Measurements from ENCODE around the gene CASP2.

CASP2 gene

DNA sequence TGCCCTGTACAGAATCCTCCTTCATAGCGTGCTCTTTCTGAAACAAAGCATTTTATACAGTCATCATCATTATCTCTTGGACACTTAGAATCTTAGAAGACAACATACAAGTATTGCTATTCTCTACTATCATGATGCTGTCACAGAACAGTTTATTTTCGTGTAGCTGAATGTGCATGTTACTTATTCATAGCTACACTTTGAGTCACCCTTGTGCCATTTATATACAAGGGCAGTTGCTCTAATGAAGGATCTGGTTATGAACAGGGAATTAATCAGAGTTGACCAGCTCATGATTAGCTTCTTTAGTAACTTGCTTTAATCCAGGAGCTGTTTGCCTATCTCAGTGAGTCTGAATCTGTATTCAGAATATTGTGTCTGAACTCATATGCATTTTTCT, 11.2 kb downstream of the CASP2 start:
- no peak for DNase-seq

DNA sequence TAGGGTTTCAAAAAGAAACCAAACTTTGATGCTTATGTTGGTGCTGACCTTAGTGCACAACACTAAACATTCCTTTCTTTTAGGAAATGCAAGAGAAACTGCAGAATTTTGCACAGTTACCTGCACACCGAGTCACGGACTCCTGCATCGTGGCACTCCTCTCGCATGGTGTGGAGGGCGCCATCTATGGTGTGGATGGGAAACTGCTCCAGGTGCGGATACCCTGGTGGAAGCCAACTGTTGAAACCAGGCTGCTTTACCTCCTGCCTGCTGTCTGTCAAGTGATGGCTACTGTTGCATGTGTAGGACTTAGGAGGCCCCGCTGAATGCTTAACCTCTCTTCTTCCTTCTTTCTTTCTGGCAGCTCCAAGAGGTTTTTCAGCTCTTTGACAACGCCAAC, 11.7 kb downstream of the CASP2 start:
- no peak for DNase-seq

DNA sequence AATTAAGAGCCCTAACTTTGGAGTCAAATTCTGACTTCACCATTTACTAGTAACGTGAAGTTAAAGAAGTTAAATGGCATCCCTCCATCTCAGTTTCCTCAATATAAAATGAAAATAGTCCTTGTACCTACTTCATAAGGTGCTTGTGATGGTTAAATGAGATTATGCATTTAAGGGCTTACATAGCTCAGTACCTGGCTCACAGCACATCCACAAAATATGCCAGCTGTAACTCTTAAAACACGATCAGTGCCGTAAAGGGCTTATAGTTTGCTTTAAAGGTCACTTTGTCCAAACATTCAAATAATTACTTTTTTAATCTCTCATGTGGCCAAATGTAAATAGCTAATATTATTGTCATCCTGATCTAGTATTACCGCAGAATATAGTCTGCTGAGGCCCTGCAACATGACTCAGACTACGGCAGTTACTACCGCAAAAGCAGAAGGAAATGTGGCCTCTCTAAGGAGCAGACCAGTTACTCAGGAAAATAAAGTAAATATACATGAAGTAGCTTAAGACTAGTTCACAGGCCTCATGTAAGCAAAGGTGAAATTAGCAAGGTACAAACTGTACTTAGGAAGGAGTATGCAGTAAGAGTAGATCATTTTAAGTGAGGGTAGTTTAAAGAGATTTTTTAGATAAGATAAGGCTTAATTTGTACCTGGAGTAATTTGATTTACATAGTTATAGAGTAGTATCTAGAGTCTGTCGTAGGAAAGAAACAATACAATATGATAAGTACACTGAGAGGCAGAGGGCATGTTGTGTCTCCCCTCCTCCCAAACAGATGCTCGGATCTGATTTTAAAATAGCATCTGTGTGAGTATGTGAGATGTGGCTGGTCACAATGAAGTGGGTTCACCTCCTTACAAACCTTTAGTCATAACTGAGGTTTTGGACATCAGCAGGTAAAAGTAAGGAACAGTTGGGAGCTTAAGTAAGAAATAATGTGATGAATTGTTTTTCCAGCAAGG, 13.1 kb downstream of the CASP2 start:
- DNase-seq: no peak

DNA sequence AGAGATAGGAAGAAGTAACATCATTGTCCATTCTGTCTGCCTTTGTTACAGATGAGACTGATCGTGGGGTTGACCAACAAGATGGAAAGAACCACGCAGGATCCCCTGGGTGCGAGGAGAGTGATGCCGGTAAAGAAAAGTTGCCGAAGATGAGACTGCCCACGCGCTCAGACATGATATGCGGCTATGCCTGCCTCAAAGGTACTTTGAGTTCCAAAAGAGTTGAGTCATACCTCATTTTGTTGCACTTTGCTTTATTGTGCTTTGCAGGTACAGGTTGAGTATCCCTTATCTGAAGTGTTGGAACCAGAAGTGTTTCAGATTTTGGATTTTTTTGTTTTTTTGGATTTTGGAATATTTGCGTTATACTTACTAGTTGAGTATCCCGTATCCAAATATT, 15.6 kb downstream of the CASP2 start:
- no peak for DNase-seq

DNA sequence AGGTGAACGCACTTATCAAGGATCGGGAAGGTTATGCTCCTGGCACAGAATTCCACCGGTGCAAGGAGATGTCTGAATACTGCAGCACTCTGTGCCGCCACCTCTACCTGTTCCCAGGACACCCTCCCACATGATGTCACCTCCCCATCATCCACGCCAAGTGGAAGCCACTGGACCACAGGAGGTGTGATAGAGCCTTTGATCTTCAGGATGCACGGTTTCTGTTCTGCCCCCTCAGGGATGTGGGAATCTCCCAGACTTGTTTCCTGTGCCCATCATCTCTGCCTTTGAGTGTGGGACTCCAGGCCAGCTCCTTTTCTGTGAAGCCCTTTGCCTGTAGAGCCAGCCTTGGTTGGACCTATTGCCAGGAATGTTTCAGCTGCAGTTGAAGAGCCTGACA, 16.8 kb downstream of the CASP2 start:
- DNase-seq: no peak

DNA sequence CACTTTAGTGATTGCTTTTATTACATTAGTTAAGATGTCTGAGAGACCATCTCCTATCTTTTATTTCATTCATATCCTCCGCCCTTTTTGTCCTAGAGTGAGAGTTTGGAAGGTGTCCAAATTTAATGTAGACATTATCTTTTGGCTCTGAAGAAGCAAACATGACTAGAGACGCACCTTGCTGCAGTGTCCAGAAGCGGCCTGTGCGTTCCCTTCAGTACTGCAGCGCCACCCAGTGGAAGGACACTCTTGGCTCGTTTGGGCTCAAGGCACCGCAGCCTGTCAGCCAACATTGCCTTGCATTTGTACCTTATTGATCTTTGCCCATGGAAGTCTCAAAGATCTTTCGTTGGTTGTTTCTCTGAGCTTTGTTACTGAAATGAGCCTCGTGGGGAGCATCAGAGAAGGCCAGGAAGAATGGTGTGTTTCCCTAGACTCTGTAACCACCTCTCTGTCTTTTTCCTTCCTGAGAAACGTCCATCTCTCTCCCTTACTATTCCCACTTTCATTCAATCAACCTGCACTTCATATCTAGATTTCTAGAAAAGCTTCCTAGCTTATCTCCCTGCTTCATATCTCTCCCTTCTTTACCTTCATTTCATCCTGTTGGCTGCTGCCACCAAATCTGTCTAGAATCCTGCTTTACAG, 17.4 kb downstream of the CASP2 start:
- peak in 1 of 2 experiments; percentile 9 for DNase-seq

DNA sequence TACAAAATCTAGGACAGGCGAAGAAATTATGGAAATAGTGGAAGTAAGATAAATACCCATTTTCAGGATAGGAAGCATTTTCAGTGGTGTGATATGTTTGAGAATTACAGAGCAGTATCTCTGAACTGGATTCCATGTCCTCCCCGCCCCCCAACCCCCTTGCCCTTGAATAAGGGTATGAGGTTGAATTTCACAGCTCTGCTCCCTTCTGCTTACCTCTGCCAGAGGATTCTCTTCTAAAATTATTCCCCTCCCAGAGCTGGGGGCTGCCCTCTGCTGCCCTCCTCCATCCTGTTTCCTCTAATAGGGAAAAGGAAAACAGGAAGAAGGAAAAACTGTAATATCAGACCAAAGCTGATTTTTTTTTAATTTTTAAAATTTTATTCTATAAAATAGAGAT, 20.5 kb downstream of the CASP2 start:
- DNase-seq: no peak

DNA sequence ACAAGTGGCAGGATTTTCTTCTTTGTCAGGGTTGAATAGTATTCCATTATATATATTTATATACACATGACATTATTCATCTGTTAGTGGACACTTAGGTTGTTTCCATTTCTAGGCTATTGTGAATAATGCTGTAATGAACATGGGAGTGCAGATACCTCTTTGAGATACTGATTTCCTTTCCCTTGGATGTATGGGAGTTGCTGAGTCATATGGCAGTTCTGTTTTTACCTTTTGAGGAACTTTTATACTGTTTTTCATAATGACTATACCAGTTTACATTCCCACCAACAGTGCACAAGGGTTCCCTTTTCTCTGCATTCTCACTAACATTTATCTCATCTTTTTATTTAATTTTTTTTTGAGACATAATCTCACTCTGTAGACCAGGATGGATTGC, 26.0 kb downstream of the CASP2 start:
- DNase-seq: no peak

DNA sequence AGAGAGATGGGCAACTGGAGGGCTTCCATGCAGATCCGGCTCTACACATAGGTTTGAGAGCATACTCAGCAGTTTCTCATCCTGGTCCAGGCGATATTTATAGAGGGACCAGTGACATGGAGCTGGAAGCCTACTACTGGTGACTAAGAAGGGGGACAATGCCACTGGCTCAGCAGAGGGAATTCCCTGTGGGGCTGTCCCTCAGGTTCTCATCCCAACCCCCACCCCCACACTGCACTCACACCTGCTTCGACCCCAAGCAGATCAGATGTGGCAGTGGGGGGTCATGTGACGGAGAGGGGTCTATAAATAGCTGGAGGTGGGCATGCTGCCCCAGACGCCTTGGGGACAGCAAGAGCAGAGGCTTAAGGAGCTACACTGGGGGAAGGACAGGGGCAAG, 27.6 kb downstream of the CASP2 start, which contains the start of gene CLCN1:
Gene CLCN1 (plus strand): TSS at position 336 of the 400 bp plus-strand sequence. CDS start 102 bp downstream, outside the sequence.
- no peak for DNase-seq

DNA sequence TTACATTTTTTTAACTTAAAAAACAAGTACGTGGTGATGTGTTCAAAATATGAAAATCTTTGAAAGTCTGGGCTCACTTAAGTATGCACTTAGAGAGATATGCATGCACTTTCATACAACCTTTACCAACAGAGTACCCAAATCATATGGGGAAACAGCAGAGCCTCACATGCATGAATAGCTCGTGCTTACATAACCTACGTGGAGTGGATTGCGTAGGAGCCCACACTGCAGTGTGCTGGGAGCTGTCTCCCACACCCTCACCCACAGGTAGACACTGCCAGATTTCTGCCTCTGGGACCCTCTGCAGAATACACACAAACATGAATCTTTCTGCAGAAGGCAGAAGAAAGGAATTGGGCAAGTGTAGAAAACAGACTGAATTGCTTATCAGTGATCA, 28.3 kb downstream of the CASP2 start:
- DNase-seq: no peak

DNA sequence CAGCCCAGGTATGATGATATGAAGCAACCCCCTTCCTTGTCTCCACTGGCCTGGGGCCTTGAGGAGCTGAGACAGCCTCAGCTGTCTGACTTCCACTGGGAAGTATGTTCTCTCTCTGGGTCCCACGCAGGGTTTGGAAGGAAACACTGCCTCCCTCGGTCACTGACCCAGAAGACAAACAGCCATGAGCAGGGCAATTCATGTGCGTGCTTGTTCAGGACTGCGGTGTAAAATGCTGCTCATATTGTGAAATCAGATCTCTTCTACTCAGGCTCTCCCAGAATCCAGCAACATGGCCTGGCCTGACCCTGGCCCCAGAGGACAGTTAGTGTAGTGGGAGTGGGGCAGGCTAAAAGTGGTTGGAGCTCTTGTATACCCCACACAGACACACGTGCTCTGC, 30.5 kb downstream of the CASP2 start:
- DNase-seq: no peak

DNA sequence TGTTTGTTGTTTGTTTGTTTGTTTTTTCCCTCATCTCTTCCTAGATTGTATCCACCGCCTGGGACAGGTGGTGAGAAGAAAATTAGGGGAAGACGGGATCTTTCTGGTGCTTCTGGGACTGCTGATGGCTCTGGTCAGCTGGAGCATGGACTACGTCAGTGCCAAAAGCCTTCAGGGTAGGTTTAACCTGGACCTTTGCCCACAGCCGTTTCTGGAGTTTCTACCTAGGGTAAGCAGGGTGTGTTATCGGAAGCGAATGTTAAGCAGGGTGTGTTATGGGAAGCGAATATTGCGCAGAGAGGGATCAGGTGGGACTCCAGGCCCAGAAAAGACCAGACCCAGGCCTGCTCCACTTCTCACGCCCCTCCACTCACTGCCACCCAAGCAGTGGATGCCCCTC, 32.5 kb downstream of the CASP2 start:
- no peak for DNase-seq

DNA sequence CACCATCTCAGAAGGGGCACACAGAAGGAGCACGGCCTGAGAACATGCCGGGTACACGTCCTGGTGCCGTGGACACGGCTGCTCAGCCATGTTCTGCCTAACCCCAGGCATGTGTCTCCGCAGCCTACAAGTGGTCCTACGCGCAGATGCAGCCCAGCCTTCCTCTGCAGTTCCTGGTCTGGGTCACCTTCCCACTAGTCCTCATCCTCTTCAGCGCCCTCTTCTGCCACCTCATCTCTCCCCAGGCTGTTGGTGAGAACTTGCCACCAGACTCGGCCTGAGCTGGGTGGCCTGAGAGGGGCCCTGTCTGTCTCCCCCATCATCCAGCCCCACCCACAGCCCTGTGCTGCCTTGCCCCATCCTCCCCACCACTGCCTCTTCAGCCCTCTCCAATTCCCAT, 33.1 kb downstream of the CASP2 start:
- DNase-seq: no peak

DNA sequence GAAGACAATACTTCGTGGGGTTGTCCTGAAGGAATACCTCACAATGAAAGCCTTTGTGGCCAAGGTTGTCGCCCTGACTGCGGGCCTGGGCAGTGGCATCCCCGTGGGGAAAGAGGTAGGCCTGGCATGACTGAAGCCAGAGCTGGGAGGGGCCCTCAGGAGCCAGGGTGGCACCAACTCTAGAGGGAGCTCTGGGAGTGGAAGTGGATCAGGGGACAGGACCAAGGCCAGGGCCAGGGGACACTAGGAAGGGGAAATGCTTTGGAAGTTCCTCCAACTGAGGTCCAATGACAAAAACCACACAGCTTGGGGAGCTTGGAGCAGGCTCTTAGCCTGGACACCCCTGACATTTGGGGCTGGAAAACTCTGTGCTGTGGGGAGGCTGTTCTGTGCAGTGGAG, 33.6 kb downstream of the CASP2 start:
- no peak for DNase-seq

DNA sequence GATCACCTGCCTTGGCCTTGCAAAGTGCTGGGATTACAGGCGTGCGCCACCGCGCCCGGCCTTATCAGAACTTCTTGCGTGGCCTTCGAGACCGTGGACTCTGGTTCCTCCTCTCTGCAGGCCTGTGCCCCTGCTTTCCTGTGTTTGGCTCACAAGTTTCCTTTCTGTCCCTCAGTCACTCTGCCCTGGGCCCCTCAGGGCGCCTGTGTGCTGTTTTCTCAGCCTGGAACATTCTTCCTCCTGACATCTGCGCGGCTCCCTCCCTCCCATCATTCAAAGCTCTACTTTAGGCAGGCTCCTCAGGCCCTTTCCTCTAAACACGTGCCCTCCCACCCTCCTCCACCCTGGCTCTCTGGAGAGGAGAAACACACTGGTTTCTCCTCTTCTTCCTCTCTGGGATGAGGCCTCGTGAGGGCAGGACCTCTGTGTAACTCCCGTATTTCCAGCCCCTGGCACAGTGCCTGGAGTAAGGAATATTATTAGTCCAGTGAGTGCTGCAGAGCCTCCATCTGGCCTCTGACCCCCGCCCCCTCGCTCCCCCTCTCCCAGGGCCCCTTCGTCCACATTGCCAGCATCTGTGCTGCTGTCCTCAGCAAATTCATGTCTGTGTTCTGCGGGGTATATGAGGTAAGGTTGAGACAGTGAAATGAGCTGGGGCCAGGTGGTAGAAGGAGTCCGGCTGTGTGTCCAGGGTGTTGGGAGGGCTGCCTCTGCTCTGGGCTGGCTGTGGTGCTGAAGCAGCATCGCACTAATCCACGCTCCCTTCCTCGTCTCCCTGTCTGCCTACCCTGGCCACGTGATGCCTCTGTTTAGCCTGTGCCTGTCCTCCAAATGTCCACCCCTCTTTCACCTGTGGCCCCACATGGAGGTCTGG, 34.8 kb downstream of the CASP2 start:
- DNase-seq: no peak

DNA sequence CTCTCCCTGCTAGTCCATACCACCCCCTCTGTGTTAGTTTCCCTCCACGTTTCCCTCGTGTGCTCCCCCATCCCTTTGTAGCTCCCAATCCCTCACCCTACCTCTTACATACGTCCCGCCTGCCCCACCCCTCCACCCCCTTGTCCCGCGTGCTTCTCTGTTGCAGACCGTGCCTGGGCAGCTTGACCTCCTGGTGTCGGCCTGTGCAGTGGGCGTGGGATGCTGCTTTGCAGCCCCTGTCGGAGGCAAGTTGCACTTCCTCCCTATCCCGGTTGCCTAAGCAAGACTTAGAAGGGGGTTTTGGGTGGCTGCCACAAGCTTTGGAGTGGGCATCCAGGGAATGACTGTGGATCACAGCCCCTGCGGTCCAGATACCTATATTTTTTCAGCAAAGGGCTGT, 35.5 kb downstream of the CASP2 start:
- no peak for DNase-seq

DNA sequence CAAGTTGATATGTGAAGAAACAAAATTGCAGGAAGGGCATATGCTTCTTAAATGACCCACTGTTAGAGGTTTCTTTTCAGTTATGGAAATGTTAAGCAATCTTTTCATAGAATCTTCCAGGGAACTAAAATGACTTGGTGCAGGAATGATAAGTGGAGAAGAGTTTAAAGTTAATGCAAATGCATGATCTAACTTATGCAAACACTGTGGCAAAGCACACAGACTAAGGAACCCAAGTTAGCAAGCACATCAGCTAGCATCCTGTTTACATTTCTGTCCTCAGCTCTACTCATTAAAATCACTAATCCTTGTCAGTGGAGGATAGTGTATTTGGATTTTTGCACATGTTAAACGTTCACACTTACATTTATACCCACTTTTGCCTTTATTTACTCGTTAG, 37.1 kb downstream of the CASP2 start:
- DNase-seq: no peak

DNA sequence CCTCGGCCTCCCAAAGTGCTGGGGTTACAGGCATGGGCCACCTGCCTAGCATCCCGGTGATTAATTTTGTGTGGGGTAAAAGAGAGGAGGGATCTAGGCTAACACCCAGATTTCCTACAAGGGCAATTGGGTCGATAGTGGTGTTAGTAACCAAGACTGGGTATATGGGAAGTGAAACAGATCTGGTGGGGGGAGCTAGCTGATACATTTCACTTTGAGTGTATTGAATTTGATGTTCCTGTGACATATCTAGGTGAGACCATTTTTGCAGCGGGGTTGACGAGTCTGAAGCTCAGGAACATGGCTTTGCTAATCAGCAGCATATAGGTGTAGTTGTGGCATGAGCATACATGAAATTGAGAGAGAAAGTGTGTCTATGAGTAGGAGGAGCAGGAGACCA, 39.8 kb downstream of the CASP2 start:
- no peak for DNase-seq

DNA sequence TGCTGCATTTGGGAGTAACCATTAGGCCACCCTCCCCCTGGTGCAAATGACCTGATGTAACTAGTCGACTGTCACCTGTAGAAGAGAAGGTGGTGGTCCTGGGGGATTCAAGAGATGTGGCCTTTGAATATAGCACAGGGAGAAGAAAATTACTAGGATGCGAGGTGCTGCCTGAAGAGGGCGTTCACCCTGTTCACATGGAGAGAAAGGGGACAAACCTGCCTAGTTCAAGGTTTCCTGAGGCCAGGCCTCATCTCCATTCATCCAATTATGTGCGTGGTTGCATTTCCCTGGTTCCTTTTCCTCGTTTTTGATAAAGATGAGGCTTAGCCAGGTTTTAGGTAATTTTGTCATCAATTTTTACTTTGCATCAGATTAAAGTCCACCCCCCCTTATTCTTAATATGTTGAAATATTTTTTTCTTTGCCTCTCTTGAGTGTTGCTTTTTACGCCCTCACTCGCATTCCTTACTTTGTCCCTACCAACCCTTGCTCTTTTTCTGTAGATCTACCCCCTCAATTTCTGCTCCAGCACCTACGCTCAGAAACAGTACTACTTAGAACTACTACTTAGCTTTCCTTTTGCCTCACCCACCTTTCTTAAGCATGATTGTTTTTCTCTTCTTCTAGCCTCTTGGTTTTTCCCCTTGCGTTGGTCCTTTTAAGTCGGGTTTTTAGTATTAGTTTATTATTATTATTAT, 41.5 kb downstream of the CASP2 start:
- DNase-seq: no peak

DNA sequence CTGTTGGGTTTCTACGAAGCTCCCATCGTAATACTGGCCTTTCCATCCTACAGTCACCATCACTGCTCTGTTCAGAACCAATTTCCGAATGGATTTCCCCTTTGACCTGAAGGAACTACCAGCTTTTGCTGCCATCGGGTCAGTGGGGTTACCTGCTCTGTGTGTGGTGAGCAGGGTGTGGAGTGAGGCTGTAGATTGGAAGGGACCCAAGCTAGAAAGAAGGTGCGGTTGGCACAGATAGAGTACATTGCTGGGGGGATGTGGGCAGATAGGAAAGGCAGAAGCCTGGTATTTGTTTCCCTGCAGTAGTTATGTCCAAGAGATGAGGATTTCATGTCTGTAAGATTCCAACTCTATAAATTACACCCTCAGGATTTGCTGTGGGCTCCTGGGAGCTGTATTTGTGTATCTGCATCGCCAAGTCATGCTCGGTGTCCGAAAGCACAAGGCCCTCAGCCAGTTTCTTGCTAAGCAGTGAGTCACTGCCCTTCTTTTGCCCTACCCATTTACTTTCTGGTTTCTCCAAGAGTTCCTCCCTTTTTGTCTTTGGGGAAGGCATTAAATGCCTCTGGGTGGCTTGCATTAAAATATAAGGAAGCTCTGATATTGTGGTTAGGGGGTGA, 43.1 kb downstream of the CASP2 start:
- DNase-seq: no peak

DNA sequence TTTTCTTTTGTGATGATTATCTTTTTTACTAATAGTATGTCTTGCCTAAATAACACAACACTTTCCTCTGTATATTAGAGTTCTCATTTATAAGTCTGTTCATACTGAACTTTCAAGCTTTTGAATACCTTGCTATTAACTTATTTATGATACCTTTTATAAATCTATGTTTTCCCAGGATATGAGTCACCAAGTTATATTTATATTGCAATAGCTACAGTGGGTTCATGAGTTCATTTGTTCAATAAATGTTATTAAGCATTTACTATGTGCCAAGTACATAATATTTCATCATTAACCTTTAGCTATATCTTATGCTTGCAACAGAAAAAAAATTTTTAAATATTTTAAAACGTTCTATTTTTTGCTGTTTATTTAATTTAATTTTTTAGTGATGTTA, 46.1 kb downstream of the CASP2 start:
- no peak for DNase-seq

DNA sequence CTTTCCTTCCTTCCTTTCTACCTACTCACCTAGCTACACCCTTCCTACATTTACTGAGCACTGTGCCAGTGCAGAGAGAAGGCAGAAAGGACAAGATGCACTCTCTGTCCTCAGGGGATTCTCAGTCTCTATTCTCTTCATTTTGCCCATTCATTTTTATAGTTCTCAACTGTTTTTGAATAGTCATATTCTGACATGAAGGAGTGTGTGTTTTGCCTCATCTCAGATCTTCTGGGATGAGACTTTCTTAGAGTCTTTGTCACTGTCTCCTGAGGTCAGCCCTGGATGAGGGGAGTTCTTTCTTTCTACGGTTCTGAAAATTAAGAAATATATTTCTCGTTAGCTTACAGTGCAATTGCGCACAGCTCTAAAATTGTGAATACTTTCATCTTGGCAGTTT, 49.1 kb downstream of the CASP2 start:
- no peak for DNase-seq
